ENCODE measurements around the gene TOMM20. TPM values are rescaled to one million over a fixed set of nuclear protein-coding genes. Genes with fewer than 3 reads are reported as not detected.

The TOMM20 gene
- total RNA-seq, 1 donor from 2014 or later = 87.4 TPM

DNA sequence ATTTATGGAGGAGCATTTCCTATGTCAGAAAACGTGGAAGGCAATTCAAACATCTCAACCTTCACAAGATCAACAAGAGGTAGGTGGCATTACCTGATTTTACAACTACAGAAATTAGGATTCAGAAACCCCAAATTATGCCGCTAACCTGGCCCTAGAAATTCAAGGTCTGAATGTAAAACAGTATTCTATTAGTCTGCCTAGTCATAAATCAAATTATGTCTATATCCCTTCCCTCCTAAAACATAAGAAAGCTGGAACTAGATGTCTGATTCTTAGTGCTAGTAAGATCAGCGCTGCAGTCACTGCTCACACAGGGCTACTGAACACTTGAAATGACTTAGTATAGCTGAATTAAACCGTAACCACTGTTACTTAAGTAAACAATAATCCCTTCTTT lies 1.4 kb downstream of the TOMM20 start:
- ATAC-seq = no peak
- intact Hi-C loops (cut with DNase I) = no loop called here
- H3K4me1 ChIP-seq = peaks cover 17% of the 10 kb centered on the region
- H3K36me3 ChIP-seq = peaks cover 13% of the 10 kb centered on the region
- H3K4me3 ChIP-seq = peak overlapping the region; percentile 74
- H3K27ac ChIP-seq = peak overlapping the region; percentile 88
- no peak for DNase-seq
- TF ChIP-seq CTCF (IDR thresholded peaks at IDR 0.05) = no peak
- H3K9me3 ChIP-seq = no peaks in the 10 kb centered on the region
- H3K27me3 ChIP-seq = no peaks in the 10 kb centered on the region

DNA sequence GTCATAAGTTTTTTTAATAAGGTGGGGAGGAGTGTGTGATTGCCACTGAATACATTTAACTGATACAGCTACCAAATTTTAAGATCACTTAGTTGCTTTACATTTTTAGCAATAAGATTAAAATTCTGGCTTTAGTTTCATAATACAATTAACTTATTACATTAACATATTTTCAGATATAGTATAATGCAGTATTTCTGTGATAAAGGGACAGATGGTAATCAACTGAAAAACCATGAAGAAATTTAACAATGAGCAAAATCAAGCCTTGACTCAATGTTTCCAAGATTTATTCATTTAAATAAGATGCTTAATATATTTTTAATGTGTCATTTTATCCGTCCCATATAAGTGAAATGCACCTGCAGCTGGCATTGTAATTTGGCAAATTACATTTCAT lies 4.0 kb downstream of the TOMM20 start:
- H3K27ac ChIP-seq = no peak overlapping the region
- H3K4me3 ChIP-seq = no peak overlapping the region
- H3K27me3 ChIP-seq = no peaks in the 10 kb centered on the region
- peaks cover 17% of the 10 kb centered on the region for H3K4me1 ChIP-seq
- no peaks in the 10 kb centered on the region for H3K9me3 ChIP-seq
- H3K36me3 ChIP-seq = peaks cover 31% of the 10 kb centered on the region
- ATAC-seq (no peak), DNase-seq (no peak)
- no peak for TF ChIP-seq CTCF (IDR thresholded peaks at IDR 0.05)
- intact Hi-C loops (cut with DNase I) = no loop called here

GRCh38 chr1:235124111-235124510 lies 4.5 kb downstream of the TOMM20 start:
- ATAC-seq (no peak), DNase-seq (no peak)
- no peak for TF ChIP-seq CTCF (IDR thresholded peaks at IDR 0.05)
- intact Hi-C loops (cut with DNase I) = no loop called here
- peaks cover 37% of the 10 kb centered on the region for H3K36me3 ChIP-seq
- no peak overlapping the region for H3K4me3 ChIP-seq
- no peak overlapping the region for H3K27ac ChIP-seq
- H3K4me1 ChIP-seq = peaks cover 17% of the 10 kb centered on the region
- no peaks in the 10 kb centered on the region for H3K9me3 ChIP-seq
- H3K27me3 ChIP-seq = no peaks in the 10 kb centered on the region

DNA sequence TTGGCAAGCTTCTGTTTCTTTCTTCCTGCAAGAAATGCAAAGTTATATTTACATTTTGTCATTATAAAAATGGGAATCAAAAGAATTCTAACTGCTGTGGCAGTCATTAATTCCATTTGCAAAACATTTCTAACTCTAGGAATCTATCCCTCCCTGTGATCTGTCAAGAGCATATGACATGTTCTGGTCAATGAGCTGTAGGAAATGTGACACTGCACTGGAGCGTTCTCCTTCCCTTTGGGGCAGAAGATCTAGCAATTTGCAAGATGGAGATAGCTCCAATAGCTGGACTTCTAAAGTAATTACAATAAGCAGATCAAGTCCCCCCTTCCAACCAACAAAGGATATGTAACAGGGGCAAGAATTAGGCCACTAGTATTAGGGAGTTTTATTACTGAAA lies 6.3 kb downstream of the TOMM20 start:
- Histone ChIP-seq H3K4me1 (peaks cover 13% of the 10 kb centered on the region), H3K27ac (no peak overlapping the region), H3K27me3 (no peaks in the 10 kb centered on the region), H3K9me3 (no peaks in the 10 kb centered on the region), H3K4me3 (no peak overlapping the region), H3K36me3 (peaks cover 54% of the 10 kb centered on the region)
- DNase-seq = no peak
- ATAC-seq = no peak
- intact Hi-C loops (cut with DNase I) = no loop called here
- no peak for TF ChIP-seq CTCF (IDR thresholded peaks at IDR 0.05)

DNA sequence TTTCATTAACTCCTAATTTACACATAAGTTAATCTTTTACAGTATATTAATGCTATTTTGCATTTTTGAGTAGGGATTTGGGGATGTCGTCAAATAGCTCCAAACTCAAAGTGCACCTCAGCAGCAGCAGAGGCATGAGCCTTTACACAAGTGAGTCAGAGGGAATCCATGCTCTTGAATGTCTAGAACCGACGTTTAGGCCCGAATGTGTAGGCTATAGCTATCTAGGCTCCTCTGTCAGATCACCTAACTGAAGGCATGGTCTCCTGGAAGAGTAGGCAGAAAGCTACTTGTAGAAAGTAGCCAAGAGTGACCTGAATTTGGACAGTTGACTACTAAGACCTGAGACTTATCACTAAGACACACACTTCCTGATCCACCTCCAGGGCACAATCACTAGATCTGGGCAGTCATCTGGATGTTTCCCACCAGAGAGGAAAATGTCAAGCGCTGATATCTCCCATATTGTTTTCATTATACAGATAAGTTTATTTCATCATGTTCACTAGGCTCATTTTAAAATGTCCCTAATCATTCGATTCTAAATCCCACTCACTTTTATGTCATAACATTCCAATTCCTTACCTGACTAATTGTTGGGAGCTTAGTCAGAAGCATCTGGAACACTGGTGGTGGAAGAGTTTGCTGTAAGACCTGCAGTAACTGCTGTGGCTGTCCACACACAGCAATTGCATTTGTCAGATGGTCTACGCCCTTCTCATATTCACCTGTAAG lies 15.3 kb downstream of the TOMM20 start:
- no peaks in the 10 kb centered on the region for H3K4me1 ChIP-seq
- no peak overlapping the region for H3K27ac ChIP-seq
- no peaks in the 10 kb centered on the region for H3K27me3 ChIP-seq
- ATAC-seq (no peak), DNase-seq (no peak)
- H3K4me3 ChIP-seq = no peak overlapping the region
- intact Hi-C loops (cut with DNase I) = no loop called here
- TF ChIP-seq CTCF (IDR thresholded peaks at IDR 0.05) = no peak
- peaks cover 95% of the 10 kb centered on the region for H3K36me3 ChIP-seq
- no peaks in the 10 kb centered on the region for H3K9me3 ChIP-seq

All from upper lobe of right lung (tissue), 1 donor.